Stomach (tissue), 4 donors: Measurements from ENCODE around the gene TCEA2.

ENCODE experiments used
- POLR2A ChIP-seq, 4 donors: fragments of 450-650 bp; IDR thresholded peaks; one replicate each; pipeline ENCODE4 v1.6.1; 2016; ENCODE audit warnings: antibody characterized with exemption in 4 of 4, control low read depth in 2 of 4, mild to moderate bottlenecking in 1 of 4, moderate library complexity in 1 of 4
- TF ChIP-seq, protein P1 (sequence below), 7 experiments: fragments of 450-650 bp in 4 of 7; fragments of 200-600 bp in 3 of 7; sonication (generic) in 3 of 7; IDR thresholded peaks; one replicate each; pipeline ENCODE4 v1.5.1; 2016 to 2019; ENCODE audit warnings: antibody characterized with exemption in 7 of 7, control low read depth in 2 of 7, mild to moderate bottlenecking in 1 of 7

GRCh38 chr20:64051561-64052325 lies 11.3 kb upstream of the TCEA2 start:
- TF ChIP-seq, protein P1, sequence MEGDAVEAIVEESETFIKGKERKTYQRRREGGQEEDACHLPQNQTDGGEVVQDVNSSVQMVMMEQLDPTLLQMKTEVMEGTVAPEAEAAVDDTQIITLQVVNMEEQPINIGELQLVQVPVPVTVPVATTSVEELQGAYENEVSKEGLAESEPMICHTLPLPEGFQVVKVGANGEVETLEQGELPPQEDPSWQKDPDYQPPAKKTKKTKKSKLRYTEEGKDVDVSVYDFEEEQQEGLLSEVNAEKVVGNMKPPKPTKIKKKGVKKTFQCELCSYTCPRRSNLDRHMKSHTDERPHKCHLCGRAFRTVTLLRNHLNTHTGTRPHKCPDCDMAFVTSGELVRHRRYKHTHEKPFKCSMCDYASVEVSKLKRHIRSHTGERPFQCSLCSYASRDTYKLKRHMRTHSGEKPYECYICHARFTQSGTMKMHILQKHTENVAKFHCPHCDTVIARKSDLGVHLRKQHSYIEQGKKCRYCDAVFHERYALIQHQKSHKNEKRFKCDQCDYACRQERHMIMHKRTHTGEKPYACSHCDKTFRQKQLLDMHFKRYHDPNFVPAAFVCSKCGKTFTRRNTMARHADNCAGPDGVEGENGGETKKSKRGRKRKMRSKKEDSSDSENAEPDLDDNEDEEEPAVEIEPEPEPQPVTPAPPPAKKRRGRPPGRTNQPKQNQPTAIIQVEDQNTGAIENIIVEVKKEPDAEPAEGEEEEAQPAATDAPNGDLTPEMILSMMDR (IDR thresholded peaks at IDR 0.05) = no peak
- TF ChIP-seq POLR2A (IDR thresholded peaks at IDR 0.05) = no peak
